Mesenchymal stem cell (in vitro differentiated cells and primary cell): ENCODE data around the gene GPX4.

Experiments used
- DNase-seq: peaks from one replicate; pipeline ENCODE4 v3.0.0-alpha.2; 2013
- H2AFZ ChIP-seq: one replicate; pipeline ENCODE4 v1.6.1; 2013; ENCODE audit warnings: low read depth, mild to moderate bottlenecking, control low read depth, inconsistent platforms, low read length, moderate library complexity
- H2AK5ac ChIP-seq: 2 replicates; pipeline ENCODE4 v1.6.1; 2013; ENCODE audit warnings: low read length, moderate library complexity, mild to moderate bottlenecking, inconsistent platforms; ENCODE audit not compliant: severe bottlenecking
- H2BK120ac ChIP-seq: one replicate; pipeline ENCODE4 v1.6.1; 2013; ENCODE audit warnings: low read depth, mild to moderate bottlenecking, inconsistent platforms, low read length, moderate library complexity
- H2BK12ac ChIP-seq, 2 experiments: one replicate each; pipeline ENCODE4 v1.6.1; 2013; ENCODE audit warnings: inconsistent platforms in 2 of 2, low read length in 2 of 2, mild to moderate bottlenecking in 2 of 2, moderate library complexity in 2 of 2, control low read depth in 1 of 2
- H2BK15ac ChIP-seq: one replicate; pipeline ENCODE4 v1.6.1; 2013; ENCODE audit warnings: mild to moderate bottlenecking, low read depth, inconsistent platforms; ENCODE audit not compliant: poor library complexity, severe bottlenecking
- H2BK5ac ChIP-seq: 2 replicates; pipeline ENCODE4 v1.6.1; 2013; ENCODE audit warnings: low read depth, mild to moderate bottlenecking, low read length, control low read depth, inconsistent platforms; ENCODE audit not compliant: poor library complexity, severe bottlenecking
- H3K14ac ChIP-seq, 2 experiments: one replicate each; pipeline ENCODE4 v1.6.1; 2013; ENCODE audit warnings: inconsistent platforms in 2 of 2, low read length in 2 of 2, control low read depth in 1 of 2, mild to moderate bottlenecking in 1 of 2, moderate library complexity in 1 of 2
- H3K18ac ChIP-seq, 2 experiments: one replicate each; pipeline ENCODE4 v1.6.1; 2013; ENCODE audit warnings: inconsistent platforms in 2 of 2, low read length in 2 of 2, control low read depth in 1 of 2, low read depth in 1 of 2, mild to moderate bottlenecking in 1 of 2
- H3K23ac ChIP-seq, 2 experiments: one replicate each; pipeline ENCODE4 v1.6.1; 2013; ENCODE audit warnings: inconsistent platforms in 2 of 2, low read length in 2 of 2, mild to moderate bottlenecking in 2 of 2, moderate library complexity in 2 of 2, control low read depth in 1 of 2
- H3K27ac ChIP-seq: 2 replicates; pipeline ENCODE4 v1.5.1; 2013; ENCODE audit warnings: mild to moderate bottlenecking, moderate library complexity, low read length, control low read depth, inconsistent platforms; ENCODE audit not compliant: poor library complexity, severe bottlenecking
- H3K27me3 ChIP-seq, 2 experiments: 2 replicates each; pipeline versions ENCODE4 v1.6.1 to v1.7.0; 2013; ENCODE audit warnings: low read length in 2 of 2, mild to moderate bottlenecking in 2 of 2, moderate library complexity in 2 of 2, control low read depth in 1 of 2, inconsistent platforms in 1 of 2; ENCODE audit not compliant: control insufficient read depth in 1 of 2, insufficient read depth in 1 of 2
- H3K36me3 ChIP-seq, 2 experiments: 2 replicates each; pipeline versions ENCODE4 v1.6.1 to v1.7.0; 2013; ENCODE audit warnings: low read length in 2 of 2, control low read depth in 1 of 2, inconsistent platforms in 1 of 2, low read depth in 1 of 2, mild to moderate bottlenecking in 1 of 2; ENCODE audit not compliant: insufficient read depth in 2 of 2, control insufficient read depth in 1 of 2
- H3K4ac ChIP-seq, 2 experiments: one replicate each; pipeline ENCODE4 v1.6.1; 2013; ENCODE audit warnings: inconsistent platforms in 2 of 2, low read length in 2 of 2, mild to moderate bottlenecking in 2 of 2, moderate library complexity in 2 of 2, control low read depth in 1 of 2, low read depth in 1 of 2
- H3K4me1 ChIP-seq: 2 replicates; pipeline ENCODE4 v1.6.1; 2013; ENCODE audit warnings: low read depth, low read length, control low read depth; ENCODE audit not compliant: control insufficient read depth, insufficient read depth
- H3K4me2 ChIP-seq: 2 replicates; pipeline ENCODE4 v1.6.1; 2013; ENCODE audit warnings: low read length, mild to moderate bottlenecking, inconsistent platforms; ENCODE audit not compliant: poor library complexity, severe bottlenecking
- H3K4me3 ChIP-seq, 2 experiments: 2 replicates each; pipeline versions ENCODE4 v1.5.1 to v1.7.0; 2013; ENCODE audit warnings: low read length in 2 of 2, mild to moderate bottlenecking in 2 of 2, control low read depth in 1 of 2, low read depth in 1 of 2; ENCODE audit not compliant: insufficient read depth in 1 of 2
- H3K79me1 ChIP-seq: replicated peaks from 2 replicates; pipeline ENCODE4 v1.6.1; 2013; ENCODE audit warnings: mild to moderate bottlenecking, control low read depth, low read length, inconsistent platforms; ENCODE audit not compliant: poor library complexity, severe bottlenecking
- H3K9ac ChIP-seq: 2 replicates; pipeline ENCODE4 v1.7.0; 2013; ENCODE audit warnings: mild to moderate bottlenecking, low read length, moderate library complexity
- H3K9me3 ChIP-seq: 2 replicates; pipeline ENCODE4 v1.7.0; 2013; ENCODE audit warnings: mild to moderate bottlenecking, low read length; ENCODE audit not compliant: control insufficient read depth
- H4K8ac ChIP-seq: one replicate; pipeline ENCODE4 v1.6.1; 2013; ENCODE audit warnings: inconsistent platforms, mild to moderate bottlenecking, low read length, moderate library complexity
- H4K91ac ChIP-seq: one replicate; pipeline ENCODE4 v1.6.1; 2013; ENCODE audit warnings: mild to moderate bottlenecking, low read length, inconsistent platforms
- WGBS: methylation state at CpG from one replicate; pipeline ENCODE4 v1.1.7; 2013; ENCODE audit warnings: mixed read lengths; 5-methylcytosine and 5-hydroxymethylcytosine counted together

Gene GPX4

GRCh38 chr19:1122972-1123363 lies 19.2 kb downstream of the GPX4 start:
- H3K27ac ChIP-seq = no peak overlapping the region
- H3K9me3 ChIP-seq = no peaks in the 10 kb centered on the region
- no peak overlapping the region for H3K4me3 ChIP-seq
- no peak overlapping the region for H3K23ac ChIP-seq
- peak overlapping the region; percentile 14 for H4K91ac ChIP-seq
- H2AK5ac ChIP-seq = no peak overlapping the region
- no peak overlapping the region for H2BK5ac ChIP-seq
- DNase-seq = peak; percentile 70
- H3K14ac ChIP-seq = no peak overlapping the region
- H3K9ac ChIP-seq = no peak overlapping the region
- no peak overlapping the region for H2BK15ac ChIP-seq
- H4K8ac ChIP-seq = peak overlapping the region; percentile 55
- no peaks in the 10 kb centered on the region for H3K27me3 ChIP-seq
- H3K18ac ChIP-seq = no peak overlapping the region
- H2BK120ac ChIP-seq = no peak overlapping the region
- no peak overlapping the region for H2BK12ac ChIP-seq
- peaks cover 46% of the 10 kb centered on the region for H3K79me1 ChIP-seq
- H3K4me1 ChIP-seq = peaks cover 41% of the 10 kb centered on the region
- 65% methylated on average over 17 of the region's 21 CpGs for WGBS
- no peak overlapping the region for H3K4me2 ChIP-seq
- H2AFZ ChIP-seq = no peak overlapping the region
- H3K4ac ChIP-seq = no peak overlapping the region
- H3K36me3 ChIP-seq = peaks cover 95 to 98% of the 10 kb centered on the region in 2 experiments

- Histone ChIP-seq H2BK120ac (no peak overlapping the region), H4K8ac (no peak overlapping the region), H2BK15ac (no peak overlapping the region), H3K27me3 (no peaks in the 10 kb centered on the region), H3K14ac (no peak overlapping the region), H4K91ac (no peak overlapping the region), H3K27ac (no peak overlapping the region), H3K9ac (no peak overlapping the region), H3K9me3 (no peaks in the 10 kb centered on the region), H2BK12ac (no peak overlapping the region), H3K4me2 (no peak overlapping the region), H3K36me3 (peaks cover 94 to 97% of the 10 kb centered on the region in 2 experiments), H2AK5ac (no peak overlapping the region), H3K79me1 (peaks cover 49% of the 10 kb centered on the region), H3K23ac (peak overlapping the region in 1 of 2 experiments; percentile 14), H3K18ac (no peak overlapping the region), H3K4me3 (no peak overlapping the region), H2BK5ac (no peak overlapping the region), H3K4ac (no peak overlapping the region), H3K4me1 (peaks cover 41% of the 10 kb centered on the region), H2AFZ (no peak overlapping the region)
- DNase-seq = no peak
- 98% methylated on average over 20 of the region's 20 CpGs for WGBS
These were observed 19.6 kb downstream of the GPX4 start for GRCh38 chr19:1123381-1123780.

DNA sequence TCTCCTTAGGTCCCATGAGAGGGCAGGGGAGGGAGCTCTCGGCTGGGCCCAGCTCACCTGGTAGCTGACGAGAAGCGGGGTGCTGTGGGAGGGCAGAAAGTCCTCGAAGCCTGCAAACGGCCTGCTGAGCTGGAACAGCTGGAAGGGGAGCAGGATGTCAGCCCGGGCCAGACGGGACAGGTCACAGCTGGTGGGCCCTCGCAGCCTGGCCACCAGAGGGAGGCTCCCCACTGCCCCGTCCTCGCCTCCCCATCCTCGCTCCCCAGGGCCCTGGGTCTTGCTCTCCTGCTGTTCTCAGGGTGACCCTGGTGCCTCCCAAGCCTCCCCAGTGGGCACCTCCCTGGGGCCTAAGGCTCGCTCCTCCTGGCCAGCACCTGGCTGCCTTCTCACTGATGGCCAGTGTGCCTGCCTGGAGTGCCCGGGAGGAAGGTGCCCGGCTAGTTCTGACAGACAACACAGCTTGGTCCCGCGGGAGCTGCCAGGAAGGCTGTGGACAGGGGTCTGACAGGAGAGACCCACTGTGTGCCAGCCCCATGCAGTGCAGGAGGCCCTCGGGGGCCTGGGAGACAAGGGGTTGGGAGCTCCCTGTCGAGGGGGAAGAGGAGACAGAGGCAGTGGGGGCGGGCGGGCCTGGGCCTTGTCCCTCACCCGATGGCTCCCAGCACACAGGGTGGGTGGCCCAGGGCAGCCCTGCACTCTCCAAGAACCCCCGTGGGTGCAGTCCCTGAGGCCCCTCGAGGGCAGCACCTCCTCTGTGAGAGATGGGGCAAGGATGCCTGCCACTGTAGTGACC lies 20.3 kb downstream of the GPX4 start:
- H3K23ac ChIP-seq = no peak overlapping the region
- no peak overlapping the region for H3K4ac ChIP-seq
- no peak overlapping the region for H2AFZ ChIP-seq
- no peak overlapping the region for H3K27ac ChIP-seq
- no peaks in the 10 kb centered on the region for H3K9me3 ChIP-seq
- H3K4me1 ChIP-seq = peaks cover 44% of the 10 kb centered on the region
- no peak overlapping the region for H2BK5ac ChIP-seq
- peak overlapping the region in 1 of 2 experiments; percentile 49 for H2BK12ac ChIP-seq
- no peak overlapping the region for H3K14ac ChIP-seq
- no peak overlapping the region for H2BK120ac ChIP-seq
- H2BK15ac ChIP-seq = no peak overlapping the region
- peak overlapping the region; percentile 45 for H2AK5ac ChIP-seq
- H3K4me2 ChIP-seq = no peak overlapping the region
- no peak for DNase-seq
- H3K36me3 ChIP-seq = peaks cover 87 to 90% of the 10 kb centered on the region in 2 experiments
- no peaks in the 10 kb centered on the region for H3K27me3 ChIP-seq
- no peak overlapping the region for H3K9ac ChIP-seq
- no peak overlapping the region for H3K4me3 ChIP-seq
- 95% methylated on average over 23 of the region's 23 CpGs for WGBS
- peaks cover 47% of the 10 kb centered on the region for H3K79me1 ChIP-seq
- H4K8ac ChIP-seq = peak overlapping the region; percentile 27
- no peak overlapping the region for H4K91ac ChIP-seq
- no peak overlapping the region for H3K18ac ChIP-seq

DNA sequence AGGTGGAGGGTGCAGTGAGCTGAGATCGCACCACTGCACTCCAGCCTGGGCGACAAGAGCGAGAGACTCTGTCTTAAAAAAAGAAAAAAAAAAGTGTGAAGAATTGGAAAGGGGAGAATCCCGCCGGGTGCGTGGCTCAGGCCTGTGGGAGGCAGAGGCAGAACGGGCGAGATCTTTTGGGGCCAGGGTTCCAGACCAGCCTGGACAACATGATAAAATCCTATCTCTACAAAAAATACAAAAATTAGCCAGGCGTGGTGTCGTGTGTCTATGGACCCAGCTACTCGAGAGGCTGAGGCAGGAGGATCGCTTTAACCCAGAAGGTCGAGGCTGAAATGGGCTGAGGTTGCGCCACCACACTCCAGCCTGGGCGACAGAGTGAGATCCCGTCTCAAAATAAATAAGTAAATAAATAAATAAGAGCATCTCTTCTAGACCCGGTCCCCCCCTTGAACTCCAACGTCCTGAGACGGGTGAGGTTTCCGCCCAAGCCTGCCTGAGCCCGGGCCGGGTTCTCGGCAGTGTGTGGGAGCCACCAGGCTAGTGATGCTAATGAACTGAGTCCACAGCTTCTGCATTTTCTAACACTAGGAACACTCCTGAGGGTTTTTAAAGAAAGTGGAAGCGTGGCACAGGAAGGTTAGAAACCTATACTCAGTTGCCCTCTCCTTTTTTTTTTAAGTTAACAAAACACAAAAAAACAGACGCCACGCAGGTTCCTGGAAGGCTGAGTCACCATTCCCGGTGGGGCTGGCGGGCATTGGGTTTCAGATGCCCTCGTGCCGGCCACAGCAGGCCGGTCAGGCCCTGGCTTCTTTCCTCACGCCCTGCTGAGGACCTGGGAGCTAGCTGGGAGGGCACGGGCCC lies 22.0 kb downstream of the GPX4 start:
- Histone ChIP-seq H2BK15ac (no peak overlapping the region), H4K91ac (no peak overlapping the region), H3K27me3 (no peaks in the 10 kb centered on the region), H3K9ac (peak overlapping the region; percentile 15), H3K4me2 (peak overlapping the region; percentile 31), H3K9me3 (no peaks in the 10 kb centered on the region), H3K36me3 (peaks cover 85% of the 10 kb centered on the region in 2 experiments), H2BK120ac (no peak overlapping the region), H2AFZ (no peak overlapping the region), H3K23ac (no peak overlapping the region), H2BK5ac (no peak overlapping the region), H2BK12ac (no peak overlapping the region), H3K4me1 (peaks cover 59% of the 10 kb centered on the region), H3K79me1 (peaks cover 38% of the 10 kb centered on the region), H3K27ac (peak overlapping the region; percentile 77), H3K4me3 (no peak overlapping the region), H3K14ac (no peak overlapping the region), H3K4ac (no peak overlapping the region), H4K8ac (no peak overlapping the region), H3K18ac (no peak overlapping the region), H2AK5ac (peak overlapping the region; percentile 51)
- 95% methylated on average over 25 of the region's 33 CpGs for WGBS
- no peak for DNase-seq
